ENCODE results near the gene SLC12A4.

The SLC12A4 gene

GRCh38 chr16:67963292-67963661, 5.2 kb downstream of the SLC12A4 start:
- no peak for DNase-seq (ENCODE audit: low read depth in 2 of 2)

- DNase-seq (ENCODE audit: low read depth in 2 of 2) = no peak
Observed at GRCh38 chr16:67962135-67962534, 6.3 kb downstream of the SLC12A4 start.

GRCh38 chr16:67961551-67961957, 6.9 kb downstream of the SLC12A4 start:
- DNase-seq (ENCODE audit: low read depth in 2 of 2) = no peak

- DNase-seq (ENCODE audit: low read depth in 2 of 2) = no peak
Observed at GRCh38 chr16:67959536-67960329, 8.7 kb downstream of the SLC12A4 start.

GRCh38 chr16:67957622-67958021, 10.8 kb downstream of the SLC12A4 start:
- no peak for DNase-seq (ENCODE audit: low read depth in 2 of 2)

GRCh38 chr16:67954421-67955196, 13.8 kb downstream of the SLC12A4 start:
- DNase-seq (ENCODE audit: low read depth in 2 of 2) = no peak

GRCh38 chr16:67953641-67954375, 14.6 kb downstream of the SLC12A4 start:
- no peak for DNase-seq (ENCODE audit: low read depth in 2 of 2)

- DNase-seq (ENCODE audit: low read depth in 2 of 2) = no peak
Observed at GRCh38 chr16:67951485-67951884, 17.0 kb downstream of the SLC12A4 start.

- no peak for DNase-seq (ENCODE audit: low read depth in 2 of 2)
Observed at GRCh38 chr16:67950335-67950843, 18.0 kb downstream of the SLC12A4 start.

- no peak for DNase-seq (ENCODE audit: low read depth in 2 of 2)
Observed at GRCh38 chr16:67949645-67950044, 18.8 kb downstream of the SLC12A4 start.

GRCh38 chr16:67948015-67948414, 20.4 kb downstream of the SLC12A4 start:
- no peak for DNase-seq (ENCODE audit: low read depth in 2 of 2)

- no peak for DNase-seq (ENCODE audit: low read depth in 2 of 2)
Observed at GRCh38 chr16:67946966-67947558, 21.4 kb downstream of the SLC12A4 start.

GRCh38 chr16:67946128-67946569, 22.3 kb downstream of the SLC12A4 start:
- DNase-seq (ENCODE audit: low read depth in 2 of 2) = no peak

GRCh38 chr16:67945392-67945933, 23.0 kb downstream of the SLC12A4 start:
- DNase-seq (ENCODE audit: low read depth in 2 of 2) = no peak

GRCh38 chr16:67944690-67945391, 23.6 kb downstream of the SLC12A4 start:
- no peak for DNase-seq (ENCODE audit: low read depth in 2 of 2)

- no peak for DNase-seq (ENCODE audit: low read depth in 2 of 2)
Observed at GRCh38 chr16:67943619-67944504, 24.6 kb downstream of the SLC12A4 start, which contains the start of gene LCAT. LCAT (minus strand) TSS chr16:67944120; CDS start chr16:67944101, 19 bp downstream.

- DNase-seq (ENCODE audit: low read depth in 2 of 2) = no peak
Observed at GRCh38 chr16:67943256-67943618, 25.2 kb downstream of the SLC12A4 start.

GRCh38 chr16:67942510-67943255, 25.8 kb downstream of the SLC12A4 start:
- no peak for DNase-seq (ENCODE audit: low read depth in 2 of 2)

- no peak for DNase-seq (ENCODE audit: low read depth in 2 of 2)
Observed at GRCh38 chr16:67942200-67942509, 26.3 kb downstream of the SLC12A4 start.
